Body of pancreas (tissue), 4 donors: ENCODE measurements around the gene KIF22.

Experiments
- CTCF ChIP-seq, 7 experiments: fragments of 450-650 bp in 4 of 7; fragments of 200-600 bp in 3 of 7; sonication (generic) in 3 of 7; IDR thresholded peaks; one replicate each; pipeline ENCODE4 v1.5.1; 2016 to 2019; ENCODE audit warnings: antibody characterized with exemption in 7 of 7
- POLR2A ChIP-seq, 3 donors: fragments of 450-650 bp; IDR thresholded peaks; one replicate each; pipeline ENCODE4 v1.6.1; 2016; ENCODE audit warnings: antibody characterized with exemption in 3 of 3, mild to moderate bottlenecking in 2 of 3

GRCh38 chr16:29745121-29745852 lies 45.3 kb upstream of the KIF22 start:
- TF ChIP-seq CTCF (IDR thresholded peaks at IDR 0.05) (no peak), POLR2A (IDR thresholded peaks at IDR 0.05) (no peak)
